HepG2 (cell line): ENCODE results near the gene SLC29A3. TPM values are rescaled to one million over a fixed set of nuclear protein-coding genes. Genes with fewer than 3 reads are reported as not detected.
A peak's percentile ranks its signal among the peaks of the same experiment; 100 is the strongest.

ENCODE experiments used
- AGO2 ChIP-seq: fragments of 200-400 bp; formaldehyde crosslinking; optimal IDR thresholded peaks from 2 replicates; pipeline ENCODE3; 2017; ENCODE audit warnings: mild to moderate bottlenecking, low read depth, low read length, moderate library complexity
- ARID5B ChIP-seq: IDR thresholded peaks from 2 replicates; pipeline ENCODE4 v1.4.0; 2020; ENCODE audit warnings: mild to moderate bottlenecking, missing genetic modification reagents
- DBP ChIP-seq: sonication (generic); formaldehyde crosslinking; IDR thresholded peaks from 2 replicates; pipeline ENCODE4 v1.4.0; 2020; ENCODE audit warnings: missing genetic modification reagents; ENCODE audit errors: not compliant biosample characterization
- ETV6 ChIP-seq: sonication (generic); formaldehyde crosslinking; conservative IDR thresholded peaks from 2 replicates; pipeline ENCODE4 v1.4.0; 2020; ENCODE audit warnings: missing genetic modification reagents
- GABPA ChIP-seq, 2 experiments: IDR thresholded peaks; 2 replicates each; pipeline ENCODE4 v1.6.1; 2011 to 2016; ENCODE audit warnings: low read depth in 2 of 2, low read length in 1 of 2, missing biosample characterization in 1 of 2, missing genetic modification characterization in 1 of 2
- KAT2B ChIP-seq: fragments of 150-350 bp; IDR thresholded peaks from 2 replicates; pipeline ENCODE4 v1.6.1; 2014; ENCODE audit warnings: low read depth, low read length, borderline replicate concordance
- MTF1 ChIP-seq: sonication (generic); formaldehyde crosslinking; IDR thresholded peaks from 2 replicates; pipeline ENCODE4 v1.5.0; 2020; ENCODE audit warnings: missing genetic modification reagents
- NFAT5 ChIP-seq: sonication (generic); formaldehyde crosslinking; IDR thresholded peaks from 2 replicates; pipeline ENCODE4 v1.4.0; 2020; ENCODE audit warnings: missing genetic modification reagents
- NFIB ChIP-seq: sonication (generic); formaldehyde crosslinking; IDR thresholded peaks from 2 replicates; pipeline ENCODE4 v1.9.0; 2021; ENCODE audit warnings: missing genetic modification reagents, mild to moderate bottlenecking, borderline replicate concordance
- RBM39 ChIP-seq: fragments of 200-400 bp; formaldehyde crosslinking; IDR thresholded peaks from one replicate; pipeline ENCODE4 v1.6.1; 2018; ENCODE audit warnings: antibody characterized with exemption, mild to moderate bottlenecking, low read depth, low read length; ENCODE audit not compliant: poor library complexity, severe bottlenecking
- SMARCE1 ChIP-seq: fragments of 450-650 bp; IDR thresholded peaks from 2 replicates; pipeline ENCODE4 v1.6.1; 2017; ENCODE audit warnings: borderline replicate concordance
- THYN1 ChIP-seq: sonication (generic); formaldehyde crosslinking; IDR thresholded peaks from 2 replicates; pipeline ENCODE4 v1.8.1; 2023; ENCODE audit warnings: low read depth, mild to moderate bottlenecking, moderate library complexity, missing genetic modification reagents, borderline replicate concordance
- ZBTB43 ChIP-seq: sonication (generic); formaldehyde crosslinking; conservative IDR thresholded peaks from 2 replicates; pipeline ENCODE4 v1.4.0; 2020; ENCODE audit warnings: missing genetic modification reagents
- ZNF224 ChIP-seq: sonication (generic); formaldehyde crosslinking; IDR thresholded peaks from 2 replicates; pipeline ENCODE4 v1.5.0; 2020; ENCODE audit warnings: mild to moderate bottlenecking, missing genetic modification reagents
- ZNF232 ChIP-seq: sonication (generic); formaldehyde crosslinking; IDR thresholded peaks from 2 replicates; pipeline ENCODE4 v1.4.0; 2020; ENCODE audit warnings: missing genetic modification reagents, borderline replicate concordance
- ZNF501 ChIP-seq: sonication (generic); formaldehyde crosslinking; IDR thresholded peaks from 2 replicates; pipeline ENCODE4 v1.5.1; 2020; ENCODE audit warnings: mild to moderate bottlenecking, moderate library complexity, missing genetic modification reagents
- ZNF605 ChIP-seq: sonication (generic); formaldehyde crosslinking; IDR thresholded peaks from 2 replicates; pipeline ENCODE4 v1.8.0; 2022; ENCODE audit warnings: mild to moderate bottlenecking, missing genetic modification reagents
- polyA plus RNA-seq, 8 experiments: library from polyadenylated mRNA; depleted of rRNA in 3 of 8; stranded (reverse) in 7 of 8; unstranded in 1 of 8; fragments of >200 nt; fragmentation: Illumina TruSeq in 4 of 8; extraction: Trizol in 4 of 8; gene quantifications; 2 replicates each; pipeline versions ENCODE4 v1.2.1 to v1.2.3, GENCODE V29; 2011 to 2016; ENCODE audit warnings: low read depth in 4 of 8, missing spikeins in 1 of 8, mixed read lengths in 1 of 8; ENCODE audit not compliant: insufficient read depth in 1 of 8
- total RNA-seq, 5 experiments: library from RNA; depleted of rRNA; stranded (reverse); fragments of >200 nt; fragmentation: Illumina TruSeq; extraction: Trizol; gene quantifications; 2 replicates each; pipeline ENCODE4 v1.2.3, GENCODE V29; 2016; ENCODE audit warnings: low read depth in 1 of 5

The SLC29A3 gene
- total and polyA plus RNA-seq, 2 of the 13 experiments (the other 11 are each of a cell fraction or from before 2014, with no cell fraction given): 8.6 to 11.8 TPM

GRCh38 chr10:71319800-71320392 lies 837 bp downstream of the SLC29A3 start (continued):
- TF ChIP-seq ZBTB43 (CRISPR knock-in tag): no peak
- no peak for TF ChIP-seq NFAT5 (CRISPR knock-in tag)
- TF ChIP-seq GABPA (IDR thresholded peaks at IDR 0.05; ENCODE audit: low read depth, low read length): no peak
- TF ChIP-seq GABPA (CRISPR knock-in tag; IDR thresholded peaks at IDR 0.05; ENCODE audit: low read depth): no peak
- TF ChIP-seq DBP (CRISPR knock-in tag): no peak
- TF ChIP-seq KAT2B: no peak
- no peak for TF ChIP-seq ETV6
- TF ChIP-seq MTF1 (CRISPR knock-in tag): no peak
- no peak for TF ChIP-seq SMARCE1
- TF ChIP-seq NFIB (CRISPR knock-in tag): no peak
- TF ChIP-seq RBM39: no peak
- TF ChIP-seq ARID5B: no peak
- TF ChIP-seq ZNF501 (CRISPR knock-in tag): peak; percentile 27; the same call in 1 of the 2 replicates
- no peak for TF ChIP-seq ZNF224
- no peak for TF ChIP-seq ZNF605
- no peak for TF ChIP-seq ZNF232 (CRISPR knock-in tag)
- peak; percentile 55 for TF ChIP-seq AGO2
- no peak for TF ChIP-seq THYN1 (CRISPR knock-in tag)
